ENCODE measurements around the gene PNN. TPM values are rescaled to one million over a fixed set of nuclear protein-coding genes. Genes with fewer than 3 reads are reported as not detected.

Gene PNN
- total and polyA plus RNA-seq, 2 of the 8 experiments (the other 6 are each of a cell fraction or from before 2014, with no cell fraction given): 27.5 to 121 TPM

- no peak overlapping the region for H3K9ac ChIP-seq (replicated peaks in 1 of 4; ENCODE audit: extremely low read depth in 1 of 4, low read depth in 3 of 4, low read length in 3 of 4)
- no peak for TF ChIP-seq BCL11A (IDR thresholded peaks at IDR 0.05; ENCODE audit: low read depth in 2 of 2, low read length in 2 of 2)
- TF ChIP-seq SIN3A (conservative IDR thresholded peaks at IDR 0.05 in 1 of 2, IDR thresholded peaks at IDR 0.05 in 1 of 2; ENCODE audit: low read depth in 1 of 2, low read length in 2 of 2): no peak
- no peak for TF ChIP-seq PHF8 (conservative IDR thresholded peaks at IDR 0.05; ENCODE audit: low read depth, low read length)
Observed at GRCh38 chr14:39168591-39168990, 6.5 kb upstream of the PNN start.

More at GRCh38 chr14:39168591-39168990, 6.5 kb upstream of the PNN start:
- Histone ChIP-seq H3K4ac (replicated peaks; ENCODE audit: insufficient read length, low read depth, low read length) (no peak overlapping the region), H3K79me2 (ENCODE audit: control insufficient read depth in 1 of 2, insufficient read depth in 2 of 2, low read length in 2 of 2) (peaks cover 0 to 27% of the 10 kb centered on the region in 2 experiments; a peak in 2 of 4 replicates), H3K14ac (ENCODE audit: insufficient read length) (no peak overlapping the region), H2BK5ac (ENCODE audit: low read depth, low read length) (no peak overlapping the region), H3K27ac (ENCODE audit: low read depth, low read length) (no peak overlapping the region), H3K23ac (ENCODE audit: insufficient read length) (no peak overlapping the region), H4K8ac (ENCODE audit: extremely low read depth, insufficient read depth, low read length) (no peak overlapping the region), H3K79me1 (ENCODE audit: low read depth, low read length) (peaks cover 5% of the 10 kb centered on the region; the same call in 1 of the 2 replicates), H3K4me3 (ENCODE audit: extremely low read depth in 1 of 4, insufficient read depth in 2 of 4, low read depth in 3 of 4, low read length in 4 of 4) (peak overlapping the region in 1 of 4 experiments; percentile 81; a peak in 2 of 8 replicates), H3K56ac (replicated peaks; ENCODE audit: insufficient read length, low read depth, low read length) (no peak overlapping the region), H3K27me3 (replicated peaks in 1 of 4; ENCODE audit: control insufficient read depth in 3 of 4, extremely low read depth in 1 of 4, insufficient read depth in 3 of 4, low read length in 3 of 4) (no peaks in the 10 kb centered on the region), H3K36me3 (ENCODE audit: control insufficient read depth in 2 of 4, insufficient read depth in 4 of 4, low read length in 3 of 4) (no peaks in the 10 kb centered on the region), H2BK12ac (ENCODE audit: low read depth, low read length) (no peak overlapping the region), H2BK15ac (ENCODE audit: low read length) (no peak overlapping the region), H2AK5ac (ENCODE audit: low read depth, low read length) (no peak overlapping the region), H3K9me3 (ENCODE audit: insufficient read depth in 2 of 2, low read depth in 1 of 2, low read length in 1 of 2) (no peaks in the 10 kb centered on the region), H3K4me2 (ENCODE audit: insufficient read depth in 1 of 2, low read depth in 2 of 2, low read length in 2 of 2) (peak overlapping the region in 1 of 2 experiments; percentile 82; a peak in 2 of 4 replicates), H2AFZ (ENCODE audit: low read length) (no peak overlapping the region), H4K91ac (replicated peaks; ENCODE audit: insufficient read length, low read length) (no peak overlapping the region), H4K20me1 (replicated peaks in 1 of 2; ENCODE audit: control insufficient read depth in 1 of 2, insufficient read depth in 2 of 2, low read length in 2 of 2) (no peaks in the 10 kb centered on the region), H2BK120ac (replicated peaks; ENCODE audit: low read depth, low read length) (no peak overlapping the region), H2BK20ac (ENCODE audit: low read length) (no peak overlapping the region), H4K5ac (ENCODE audit: insufficient read length, low read depth, low read length) (no peak overlapping the region), H3K4me1 (replicated peaks in 1 of 4; ENCODE audit: control insufficient read depth in 3 of 4, insufficient read depth in 4 of 4, low read length in 3 of 4) (peaks cover 3 to 6% (median 5%) of the 10 kb centered on the region in 4 experiments; a peak in 6 of 7 replicates), H3K18ac (ENCODE audit: extremely low read depth, low read length) (no peak overlapping the region), H3K23me2 (ENCODE audit: low read depth, low read length) (peaks cover 4% of the 10 kb centered on the region; the same call in 1 of the 2 replicates)
- ChIA-PET POLR2A (ENCODE audit: partially characterized antibody) (interaction anchor here (1.3 to 1.6 kb wide), 3 partner anchors 10 to 13 kb away, joined by 3 to 5 read pairs (median 3); no protein-coding TSS in a partner anchor), CTCF (ENCODE audit: partially characterized antibody) (interaction anchor here (1.0 kb wide), 1 partner anchor 55 kb away, joined by 3 read pairs; the partner anchor contains the start of gene GEMIN2)
- no peak for DNase-seq (ENCODE audit: low read depth in 1 of 2, low spot score in 2 of 2)
- WGBS, 2 experiments (ENCODE audit: extremely low coverage in 1 of 2, insufficient coverage in 1 of 2, insufficient read length in 1 of 2, insufficient replicate concordance in 2 of 2, low coverage in 1 of 2, low lambda C conversion rate in 2 of 2, missing lambda C conversion rate in 1 of 2): 91 to 100% methylated on average over 2 to 4 of the region's 4 CpGs
- FAIRE-seq: no peak
